ENCODE data around the gene GPR15LG.
A peak's percentile ranks its signal among the peaks of the same experiment; 100 is the strongest.
"Not testable (repeated sequence)": the region's sequence is repeated elsewhere in the genome, so short reads cannot be mapped to it uniquely, and the experiment has no call there.

The GPR15LG gene

DNA sequence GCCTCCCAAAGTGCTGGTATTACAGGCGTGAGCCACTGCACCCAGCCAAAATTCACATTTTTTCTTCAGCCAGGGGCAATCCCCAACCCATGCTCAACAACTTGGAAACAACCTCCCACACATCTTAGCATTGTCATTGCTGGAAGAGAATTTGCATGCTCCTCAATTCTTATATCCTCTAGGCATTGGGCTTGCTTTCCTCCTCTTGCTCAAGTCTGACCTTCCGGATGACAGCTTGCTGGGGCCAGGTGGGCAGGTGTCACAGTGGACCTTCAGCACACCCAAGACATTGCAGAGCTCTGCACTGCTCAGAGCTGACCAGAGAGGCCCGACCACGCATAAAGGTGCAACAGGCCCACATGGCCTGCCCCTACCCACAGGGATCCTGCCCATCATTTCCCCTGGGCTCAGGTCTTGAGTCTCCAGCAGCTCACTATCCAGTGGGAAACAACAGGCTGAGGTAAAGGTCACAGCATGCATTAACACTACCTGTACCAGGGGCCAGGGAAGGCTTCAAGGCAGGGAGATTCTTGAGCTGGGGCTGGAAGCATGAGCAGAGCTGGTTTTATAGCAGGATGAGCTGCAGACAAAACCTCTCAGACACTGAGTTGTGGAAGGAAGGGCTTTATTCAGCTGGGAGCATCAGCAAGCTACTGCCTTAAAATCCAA, 6.8 kb upstream of the GPR15LG start:
- DNase-seq, result no peak

DNA sequence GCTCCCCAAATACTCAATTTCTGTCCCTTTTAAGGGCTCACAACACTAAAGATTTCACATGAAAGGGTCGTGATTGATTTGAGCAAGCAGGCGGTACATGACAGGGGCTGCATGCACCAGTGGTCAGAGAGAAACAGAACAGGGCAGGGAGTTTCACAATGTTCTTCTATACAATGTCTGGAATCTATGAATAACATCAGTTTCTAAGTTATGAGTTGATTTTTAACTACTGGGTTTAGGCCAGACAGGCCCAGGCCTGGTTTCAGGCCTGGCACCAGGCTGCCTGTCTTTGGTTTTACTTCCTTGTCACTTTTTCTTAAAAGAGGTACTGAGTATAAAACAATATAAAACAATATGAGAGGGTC, 6.3 kb upstream of the GPR15LG start:
- DNase-seq, result not testable (repeated sequence)

DNA sequence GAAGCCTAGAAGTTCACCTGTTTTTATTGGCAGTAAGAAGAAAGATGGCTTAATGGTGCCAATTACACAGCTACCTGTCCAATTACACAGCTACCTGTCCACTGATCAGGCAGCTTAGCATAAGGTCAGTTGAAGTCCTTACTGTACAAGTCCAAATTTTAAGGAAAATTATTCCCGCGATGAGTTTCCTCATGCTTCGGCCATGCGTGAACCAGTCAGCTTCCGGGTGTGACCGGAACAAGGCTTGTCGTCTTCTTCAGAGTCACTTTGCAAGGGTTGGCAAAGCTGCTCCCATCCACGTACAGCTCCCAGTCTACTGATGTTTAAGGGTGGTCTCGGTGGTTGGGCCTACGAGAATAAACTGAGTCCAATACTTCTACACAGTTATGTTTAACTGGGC, 5.2 kb upstream of the GPR15LG start:
- DNase-seq, result not testable (repeated sequence)

GRCh38 chr10:84171237-84171636, 2.4 kb upstream of the GPR15LG start:
- DNase-seq, result not testable (repeated sequence)

DNA sequence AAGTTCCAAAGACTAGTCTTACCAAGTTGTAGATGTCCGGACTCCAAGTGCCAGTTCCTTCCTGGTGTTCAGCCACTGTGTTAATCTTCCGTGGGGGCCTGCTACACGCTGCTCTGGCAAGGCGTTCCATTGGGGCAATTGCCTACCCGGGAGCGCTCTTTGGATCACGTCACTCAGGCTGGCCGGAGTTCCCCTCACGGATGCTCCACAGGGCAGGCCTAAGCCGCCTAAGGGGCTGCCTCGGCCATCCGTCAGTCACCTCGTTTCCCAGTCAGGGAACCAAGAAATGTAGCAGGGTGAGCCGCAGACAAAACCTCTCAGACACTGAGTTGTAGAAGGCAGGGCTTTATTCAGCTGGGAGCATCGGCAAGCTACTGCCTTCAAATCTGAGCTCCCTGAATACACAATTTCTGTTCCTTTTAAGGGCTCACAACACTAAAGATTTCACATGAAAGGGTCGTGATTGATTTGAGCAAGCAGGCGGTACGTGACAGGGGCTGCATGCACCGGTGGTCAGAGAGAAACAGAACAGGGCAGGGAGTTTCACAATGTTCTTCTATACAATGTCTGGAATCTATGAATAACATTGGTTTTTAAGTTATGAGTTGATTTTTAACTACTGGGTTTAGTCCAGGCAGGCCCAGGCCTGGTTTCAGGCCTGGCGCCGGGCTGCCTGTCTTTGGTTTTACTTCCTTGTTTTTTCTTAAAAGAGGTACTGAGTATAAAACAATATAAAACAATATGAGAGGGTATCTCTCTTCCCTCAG, 1.7 kb upstream of the GPR15LG start:
- not testable (repeated sequence) for DNase-seq

GRCh38 chr10:84172467-84173356, 889 bp upstream of the GPR15LG start:
- DNase-seq, result no peak

DNA sequence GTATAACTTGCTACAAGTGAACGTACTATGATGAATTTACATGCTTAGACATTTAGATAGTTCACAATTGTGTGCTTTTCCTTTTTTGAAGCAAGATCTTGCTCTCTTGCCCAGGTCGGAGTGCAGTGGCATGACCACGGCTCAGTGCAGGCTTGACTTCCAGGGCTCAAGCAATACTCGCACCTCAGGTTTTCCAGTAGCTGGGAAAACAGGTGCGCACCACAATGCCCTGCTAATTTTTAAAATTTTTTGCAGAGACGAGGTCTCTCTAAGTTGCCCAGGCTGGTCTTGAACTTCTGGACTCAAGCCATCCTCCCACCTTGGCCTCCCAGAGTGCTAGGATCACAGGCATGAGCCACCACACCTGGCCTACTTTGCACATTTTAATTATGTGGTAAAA, 1.8 kb downstream of the GPR15LG start:
- DNase-seq, result no peak

DNA sequence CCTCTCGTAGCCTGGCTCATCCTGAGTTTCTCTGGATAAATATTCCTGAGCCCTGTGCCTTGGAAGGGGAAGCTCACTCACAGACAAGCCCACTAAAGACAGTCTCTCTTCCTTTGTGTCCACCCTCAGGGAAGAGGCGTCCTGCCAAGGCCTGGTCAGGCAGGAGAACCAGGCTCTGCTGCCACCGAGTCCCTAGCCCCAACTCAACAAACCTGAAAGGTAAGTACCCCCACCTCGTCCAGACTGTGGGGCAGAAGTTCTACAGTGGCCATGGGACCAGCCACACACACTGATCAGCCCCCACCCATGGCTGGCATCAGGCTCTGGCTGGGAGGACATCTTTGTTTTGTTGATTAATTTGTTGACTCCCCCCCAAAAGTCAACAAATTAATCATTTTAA, 2.8 kb downstream of the GPR15LG start:
- no peak for DNase-seq

GRCh38 chr10:84176836-84177474, 3.4 kb downstream of the GPR15LG start:
- no peak for DNase-seq

GRCh38 chr10:84177541-84178141, 4.0 kb downstream of the GPR15LG start:
- peak; percentile 76 for DNase-seq

- DNase-seq, result no peak
Observed at GRCh38 chr10:84178160-84178609, 4.6 kb downstream of the GPR15LG start.

DNA sequence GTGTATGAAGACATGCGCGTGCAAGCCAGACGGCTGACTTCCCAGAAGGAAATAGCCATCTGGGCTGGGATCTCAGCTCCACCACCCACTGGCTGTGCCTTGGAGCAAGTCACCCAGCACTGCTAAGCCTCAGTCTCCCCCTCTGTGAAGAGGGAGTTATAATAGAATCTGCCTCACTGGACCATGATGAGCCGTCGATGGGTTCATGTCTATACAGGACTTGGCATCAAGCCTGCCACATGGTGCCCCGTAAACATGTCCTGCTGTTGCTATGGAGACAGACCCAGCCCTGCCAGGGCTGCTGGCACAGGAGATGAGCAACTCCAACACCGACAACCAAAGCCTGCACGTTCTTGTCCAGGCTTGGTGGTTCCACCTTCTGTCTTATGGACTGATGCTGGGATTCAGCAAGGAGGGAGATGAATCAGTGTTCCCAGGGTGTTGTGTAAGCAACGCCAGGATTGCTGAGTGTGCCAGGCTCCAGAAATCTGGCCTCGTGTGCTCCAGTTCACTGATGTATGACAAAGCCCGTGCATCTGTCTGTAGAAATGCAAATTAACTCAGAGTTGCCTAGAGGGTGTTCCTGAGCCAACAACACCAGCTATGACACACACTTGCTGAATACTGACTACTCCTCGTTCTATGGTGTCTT, 5.6 kb downstream of the GPR15LG start:
- DNase-seq, result peak; percentile 38

DNA sequence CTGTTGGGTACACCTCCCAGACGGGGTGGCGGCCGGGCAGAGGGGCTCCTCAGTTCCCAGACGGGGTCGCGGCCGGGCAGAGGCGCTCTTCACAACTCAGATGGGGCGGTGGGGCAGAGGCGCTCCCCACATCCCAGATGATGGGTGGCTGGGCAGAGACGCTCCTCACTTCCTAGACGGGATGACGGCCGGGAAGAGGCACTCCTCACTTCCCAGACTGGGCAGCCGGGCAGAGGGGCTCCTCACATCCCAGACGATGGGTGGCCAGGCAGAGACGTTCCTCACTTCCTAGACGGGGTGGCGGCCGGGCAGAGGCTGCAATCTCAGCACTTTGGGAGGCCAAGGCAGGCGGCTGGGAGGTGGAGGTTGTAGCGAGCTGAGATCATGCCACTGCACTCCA, 6.8 kb downstream of the GPR15LG start:
- DNase-seq, result not testable (repeated sequence)

GRCh38 chr10:84181631-84182030, 8.0 kb downstream of the GPR15LG start:
- no peak for DNase-seq

- no peak for DNase-seq
Observed at GRCh38 chr10:84184517-84184916, 10.9 kb downstream of the GPR15LG start.

GRCh38 chr10:84185526-84186175, 12.1 kb downstream of the GPR15LG start:
- no peak for DNase-seq

DNA sequence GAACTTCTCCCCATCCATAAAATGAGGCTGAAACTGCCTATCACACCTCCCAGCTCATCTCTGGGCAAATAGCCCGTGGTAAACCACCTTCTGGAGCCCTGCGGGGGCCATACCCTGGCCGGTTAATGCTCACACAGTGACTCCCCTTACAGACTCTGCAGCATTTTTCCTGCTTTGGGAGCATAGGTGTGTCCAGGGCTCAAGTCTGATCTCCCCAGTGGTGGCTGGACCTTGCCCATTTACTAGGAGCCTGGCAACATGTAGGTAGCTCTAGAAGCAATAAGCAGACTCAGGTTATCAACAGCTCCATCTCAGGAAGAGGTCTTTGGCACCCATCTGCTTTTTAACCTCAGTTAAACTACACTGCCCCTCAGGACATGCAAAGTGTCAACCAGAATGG, 15.2 kb downstream of the GPR15LG start:
- no peak for DNase-seq

- DNase-seq, result no peak
Observed at GRCh38 chr10:84190621-84191020, 17.0 kb downstream of the GPR15LG start.

DNA sequence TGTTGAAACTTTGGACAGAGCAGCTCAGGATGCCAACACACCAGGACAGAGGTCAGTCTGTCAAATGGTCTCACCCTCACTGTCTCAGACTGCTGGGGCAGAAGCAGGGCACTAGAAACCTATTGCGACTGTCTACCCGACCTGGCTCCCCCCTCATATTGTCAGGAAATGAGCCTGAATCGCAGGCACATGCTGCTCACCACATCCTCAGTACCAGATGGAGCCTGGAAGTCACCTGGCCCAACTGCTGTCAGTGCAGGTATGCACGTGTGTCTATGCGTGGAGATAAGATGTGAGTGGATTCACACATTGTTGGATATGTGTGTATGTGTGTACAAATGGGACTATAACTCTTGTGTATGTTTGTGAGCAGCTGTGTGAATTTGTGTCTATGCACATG, 17.5 kb downstream of the GPR15LG start:
- peak; percentile 40 for DNase-seq

DNA sequence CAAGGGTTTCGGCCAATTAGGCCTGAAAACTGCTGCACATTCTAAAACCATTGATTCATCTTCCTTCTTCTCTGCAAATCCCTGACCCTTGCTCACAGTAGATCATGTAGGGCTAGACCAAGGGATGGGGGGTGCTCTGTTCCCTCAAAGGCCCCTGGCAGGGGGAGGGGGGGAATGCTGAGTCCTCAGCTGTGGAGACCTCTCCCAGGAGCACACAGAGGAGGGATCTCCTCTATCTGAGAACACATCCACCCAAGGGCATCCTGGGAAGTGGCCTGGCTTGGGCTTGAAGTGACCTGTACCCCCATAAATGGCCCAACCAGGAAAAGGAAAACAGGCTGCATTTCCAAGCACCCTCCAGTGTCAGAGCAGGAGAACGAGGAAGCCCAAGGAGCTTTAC, 19.7 kb downstream of the GPR15LG start:
- no peak for DNase-seq

DNA sequence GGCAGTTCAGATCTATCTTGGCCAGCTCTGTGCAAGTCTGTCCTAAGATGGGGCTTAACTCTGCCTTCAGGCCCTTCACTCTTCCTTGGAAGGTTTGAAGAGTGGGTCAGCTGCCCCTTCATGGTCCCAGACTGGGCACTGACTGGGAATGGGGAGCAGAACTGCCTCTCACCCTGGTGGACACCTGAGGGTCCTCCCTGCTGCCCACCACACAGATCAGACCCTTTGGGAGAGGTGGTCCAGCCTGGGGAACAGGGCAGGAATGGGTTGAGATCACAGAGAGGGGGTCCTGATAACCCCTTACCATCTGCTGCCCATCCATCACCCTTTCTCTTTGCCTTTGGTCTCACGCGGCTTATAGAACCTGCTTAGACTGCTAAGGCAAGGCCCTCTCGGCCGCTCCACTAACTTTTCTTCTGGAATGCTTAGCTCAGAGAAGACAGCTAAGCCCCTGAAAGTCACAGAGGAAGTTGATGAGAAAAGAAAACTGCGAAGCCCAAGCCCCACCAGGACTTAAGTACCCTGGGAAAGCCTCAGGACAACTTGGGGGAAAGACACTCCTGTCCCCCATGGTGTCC, 20.3 kb downstream of the GPR15LG start:
- no peak for DNase-seq
